22Rv1 (cell line): Measurements from ENCODE around the gene FANCB.

ENCODE experiments used
- H3K27ac ChIP-seq: fragments of 450-650 bp; 2 replicates; pipeline ENCODE4 v1.5.1; 2017
- CTCF ChIP-seq: fragments of 450-650 bp; IDR thresholded peaks from 2 replicates; pipeline ENCODE4 v1.5.1; 2017; ENCODE audit warnings: mild to moderate bottlenecking
- ZFX ChIP-seq: fragments of 450-650 bp; IDR thresholded peaks from 2 replicates; pipeline ENCODE4 v1.6.1; 2017; ENCODE audit warnings: antibody characterized with exemption, borderline replicate concordance

The FANCB gene

GRCh38 chrX:14851526-14851925, 21.3 kb downstream of the FANCB start:
- no peak overlapping the region for H3K27ac ChIP-seq
- TF ChIP-seq CTCF, result no peak

- TF ChIP-seq ZFX (no peak), CTCF (no peak)
- no peak overlapping the region for H3K27ac ChIP-seq
Measured at GRCh38 chrX:14843666-14844065, 29.2 kb downstream of the FANCB start.

GRCh38 chrX:14837155-14837554, 35.7 kb downstream of the FANCB start:
- TF ChIP-seq ZFX (no peak), CTCF (no peak)
- no peak overlapping the region for H3K27ac ChIP-seq

- no peak overlapping the region for H3K27ac ChIP-seq
- no peak for TF ChIP-seq ZFX
Measured at GRCh38 chrX:14832586-14832985, 40.3 kb downstream of the FANCB start.

GRCh38 chrX:14832151-14832550, 40.7 kb downstream of the FANCB start:
- TF ChIP-seq CTCF (no peak), ZFX (no peak)

GRCh38 chrX:14829643-14830042, 43.2 kb downstream of the FANCB start:
- TF ChIP-seq ZFX, result no peak
- TF ChIP-seq CTCF, result no peak
- no peak overlapping the region for H3K27ac ChIP-seq

More at GRCh38 chrX:14832151-14832550, 40.7 kb downstream of the FANCB start:
- H3K27ac ChIP-seq, result no peak overlapping the region

- TF ChIP-seq ZFX (no peak), CTCF (no peak)
Measured at GRCh38 chrX:14826319-14826718, 46.5 kb downstream of the FANCB start.

GRCh38 chrX:14825851-14826250, 47.0 kb downstream of the FANCB start:
- H3K27ac ChIP-seq, result no peak overlapping the region
- TF ChIP-seq ZFX, result no peak
- TF ChIP-seq CTCF, result no peak

More at GRCh38 chrX:14826319-14826718, 46.5 kb downstream of the FANCB start:
- no peak overlapping the region for H3K27ac ChIP-seq
